Left hindlimb (tissue), 1 donor: ENCODE results near the gene MARCHF2.
"Not testable (repeated sequence)": the region's sequence is repeated elsewhere in the genome, so short reads cannot be mapped to it uniquely, and the experiment has no call there.

ENCODE experiments used
- DNase-seq: peaks from one replicate; pipeline ENCODE4 v3.0.0-alpha.2; 2018

The MARCHF2 gene, protein sequence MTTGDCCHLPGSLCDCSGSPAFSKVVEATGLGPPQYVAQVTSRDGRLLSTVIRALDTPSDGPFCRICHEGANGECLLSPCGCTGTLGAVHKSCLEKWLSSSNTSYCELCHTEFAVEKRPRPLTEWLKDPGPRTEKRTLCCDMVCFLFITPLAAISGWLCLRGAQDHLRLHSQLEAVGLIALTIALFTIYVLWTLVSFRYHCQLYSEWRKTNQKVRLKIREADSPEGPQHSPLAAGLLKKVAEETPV

DNA sequence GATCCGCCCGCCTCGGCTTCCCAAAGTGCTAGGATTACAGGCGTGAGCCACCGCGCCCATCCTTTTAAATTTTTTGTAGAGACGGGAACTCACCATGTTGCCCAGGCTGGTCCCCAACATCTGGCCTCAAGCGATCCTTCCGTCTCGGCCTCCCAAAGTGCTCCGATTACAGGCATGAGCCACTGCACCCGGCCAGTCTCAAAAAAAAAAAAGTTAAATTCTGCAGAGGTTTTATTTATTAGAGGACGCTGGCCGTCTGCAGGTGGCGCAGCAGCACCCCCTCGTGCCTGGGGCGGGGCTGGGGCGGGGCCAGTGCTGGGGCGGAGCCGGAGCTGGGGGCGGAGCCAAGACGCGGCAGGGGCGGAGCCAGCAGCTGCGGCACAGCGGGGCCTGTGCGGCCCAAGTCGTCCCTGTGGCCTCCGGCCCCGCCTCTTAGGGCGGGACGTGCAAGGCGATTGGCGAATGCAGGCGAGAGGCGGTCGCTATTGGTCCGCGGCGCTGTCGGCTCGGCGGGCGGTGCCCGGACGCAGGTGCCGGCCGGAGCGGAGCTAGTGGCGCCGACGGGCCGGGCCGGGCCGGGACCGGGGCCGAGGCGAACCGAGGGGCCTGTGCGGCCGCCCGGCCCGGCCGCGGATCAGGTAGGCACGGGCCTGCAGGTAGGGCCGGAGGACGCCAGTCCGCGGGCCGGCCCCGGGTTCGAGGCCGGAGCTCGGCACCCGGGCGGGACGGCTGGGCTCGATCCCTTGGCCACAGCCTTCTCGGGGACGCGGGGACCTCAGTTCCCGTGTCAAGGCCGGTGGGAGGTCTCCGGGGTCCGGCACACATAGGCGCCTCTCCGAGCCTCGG, at the start of gene MARCHF2:
Gene MARCHF2, plus strand, starts transcription at position 523 of the 846 bp plus-strand sequence. CDS start 8,536 bp downstream, outside the sequence.
- DNase-seq = peak; percentile 98

GRCh38 chr19:8363803-8364771, 49.0 kb upstream of the MARCHF2 start, which contains the start of gene ANGPTL4:
Gene ANGPTL4, plus strand, starts transcription at chr19:8364155. Its CDS starts 167 bp downstream, at chr19:8364322.
- DNase-seq = peak; percentile 89

GRCh38 chr19:8366121-8366581, 47.0 kb upstream of the MARCHF2 start:
- no peak for DNase-seq

GRCh38 chr19:8366961-8367326, 46.2 kb upstream of the MARCHF2 start:
- peak; percentile 74 for DNase-seq

- DNase-seq = peak; percentile 93
Observed at GRCh38 chr19:8367327-8368001, 45.6 kb upstream of the MARCHF2 start.

- no peak for DNase-seq
Observed at GRCh38 chr19:8370176-8371010, 42.7 kb upstream of the MARCHF2 start.

DNA sequence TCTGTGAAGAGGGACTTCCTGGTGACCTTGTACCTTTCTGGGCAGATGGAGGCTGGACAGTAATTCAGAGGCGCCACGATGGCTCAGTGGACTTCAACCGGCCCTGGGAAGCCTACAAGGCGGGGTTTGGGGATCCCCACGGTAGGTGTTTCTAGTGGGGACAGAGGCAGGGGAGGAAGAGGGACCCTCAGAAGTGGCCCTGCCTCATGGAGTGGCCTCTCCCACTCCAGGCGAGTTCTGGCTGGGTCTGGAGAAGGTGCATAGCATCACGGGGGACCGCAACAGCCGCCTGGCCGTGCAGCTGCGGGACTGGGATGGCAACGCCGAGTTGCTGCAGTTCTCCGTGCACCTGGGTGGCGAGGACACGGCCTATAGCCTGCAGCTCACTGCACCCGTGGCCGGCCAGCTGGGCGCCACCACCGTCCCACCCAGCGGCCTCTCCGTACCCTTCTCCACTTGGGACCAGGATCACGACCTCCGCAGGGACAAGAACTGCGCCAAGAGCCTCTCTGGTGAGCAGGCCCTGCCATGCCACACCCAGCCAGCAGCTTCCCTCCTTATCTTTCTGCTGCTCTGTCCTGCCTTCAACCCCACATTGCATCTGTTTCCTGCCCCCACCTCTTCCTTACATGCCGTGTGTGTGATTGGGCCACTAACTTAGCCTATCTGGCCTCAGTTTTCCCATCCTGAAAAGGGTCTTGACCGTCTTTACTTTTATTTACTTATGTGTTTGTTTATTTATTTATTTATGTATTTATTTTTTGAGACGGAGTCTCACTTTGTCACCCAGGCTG, 41.9 kb upstream of the MARCHF2 start:
- DNase-seq = no peak

GRCh38 chr19:8373867-8374813, 39.0 kb upstream of the MARCHF2 start:
- no peak for DNase-seq

- DNase-seq = not testable (repeated sequence)
Observed at GRCh38 chr19:8375766-8376165, 37.3 kb upstream of the MARCHF2 start.

- not testable (repeated sequence) for DNase-seq
Observed at GRCh38 chr19:8376373-8376974, 36.6 kb upstream of the MARCHF2 start.

GRCh38 chr19:8377598-8377997, 35.5 kb upstream of the MARCHF2 start:
- no peak for DNase-seq

GRCh38 chr19:8379156-8379891, 33.8 kb upstream of the MARCHF2 start:
- not testable (repeated sequence) for DNase-seq

DNA sequence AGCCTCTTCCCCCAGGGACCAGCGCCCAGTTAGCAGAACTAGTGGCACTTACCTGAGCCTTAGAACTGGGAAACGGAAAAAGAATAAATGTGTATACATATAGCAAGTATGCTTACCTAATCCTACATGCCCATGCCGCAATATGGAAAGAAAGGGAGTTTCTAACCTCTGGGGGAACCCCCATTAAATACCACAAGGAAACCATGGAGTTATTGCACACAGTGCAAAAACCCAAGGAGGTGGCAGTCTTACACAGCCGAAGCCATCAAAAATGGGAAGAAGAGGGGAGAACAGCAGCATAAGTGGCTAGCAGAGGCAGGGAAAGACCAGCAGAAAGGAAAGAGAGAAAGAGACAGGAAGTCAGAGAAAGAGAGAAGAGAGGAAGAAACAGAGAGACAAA, 28.5 kb upstream of the MARCHF2 start:
- DNase-seq = not testable (repeated sequence)

- not testable (repeated sequence) for DNase-seq
Observed at GRCh38 chr19:8385103-8385502, 28.0 kb upstream of the MARCHF2 start.

DNA sequence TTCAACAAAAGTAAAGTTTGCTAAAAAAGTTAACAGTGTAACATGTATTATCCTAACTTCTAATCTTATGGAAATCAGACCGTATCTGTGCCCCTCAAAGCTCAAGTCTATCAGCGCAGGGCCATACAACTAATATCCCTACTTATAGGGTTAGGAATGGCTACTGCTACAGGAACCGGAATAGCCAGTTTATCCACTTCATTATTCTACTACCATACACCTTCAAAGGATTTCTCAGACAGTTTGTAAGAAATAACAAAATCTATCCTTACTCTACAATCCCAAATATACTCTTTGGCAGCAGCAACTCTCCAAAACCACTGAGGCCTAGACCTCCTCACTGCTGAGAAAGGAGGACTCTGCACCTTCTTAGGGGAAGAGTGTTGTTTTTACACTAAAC, 27.5 kb upstream of the MARCHF2 start:
- DNase-seq = not testable (repeated sequence)

- not testable (repeated sequence) for DNase-seq
Observed at GRCh38 chr19:8386419-8386818, 26.7 kb upstream of the MARCHF2 start.

GRCh38 chr19:8386990-8387389, 26.1 kb upstream of the MARCHF2 start:
- no peak for DNase-seq
